Adrenal gland (tissue), 12 donors: Measurements from ENCODE around the gene URM1. TPM values are rescaled to one million over a fixed set of nuclear protein-coding genes. Genes with fewer than 3 reads are reported as not detected.
"Not testable (repeated sequence)": the region's sequence is repeated elsewhere in the genome, so short reads cannot be mapped to it uniquely, and the experiment has no call there.

Experiments used
- DNase-seq, 7 donors: peaks; one replicate each; pipeline ENCODE4 v3.0.0-alpha.2; 2019 to 2020
- H3K27ac ChIP-seq, 5 donors: fragments of 200-600 bp; sonication (generic) in 4 of 5; 1 replicate in 3 of 5; 2 replicates in 2 of 5; pipeline versions ENCODE4 v1.5.1 to v1.8.0; 2016 to 2020; ENCODE audit warnings: mild to moderate bottlenecking in 1 of 5
- H3K27me3 ChIP-seq: fragments of 200-600 bp; 2 replicates; pipeline ENCODE4 v1.8.0; 2021
- H3K36me3 ChIP-seq, 2 donors: fragments of 200-600 bp; replicated peaks in 1 of 2; 1 replicate in 1 of 2; 2 replicates in 1 of 2; pipeline versions ENCODE4 v1.5.1 to v1.8.0; 2018 to 2022
- H3K4me1 ChIP-seq, 2 donors: fragments of 200-600 bp; replicated peaks in 1 of 2; 1 replicate in 1 of 2; 2 replicates in 1 of 2; pipeline versions ENCODE4 v1.5.1 to v1.8.0; 2018 to 2021
- H3K4me3 ChIP-seq, 4 donors: fragments of 200-600 bp; sonication (generic) in 3 of 4; one replicate each; pipeline ENCODE4 v1.5.1; 2016 to 2018
- H3K9me3 ChIP-seq, 3 donors: fragments of 200-600 bp; sonication (generic) in 1 of 3; replicated peaks in 1 of 3; 1 replicate in 2 of 3; 2 replicates in 1 of 3; pipeline versions ENCODE4 v1.5.1 to v1.8.0; 2016 to 2021
- POLR2A ChIP-seq, 2 donors: fragments of 450-650 bp; IDR thresholded peaks; one replicate each; pipeline ENCODE4 v1.6.1; 2017; ENCODE audit warnings: antibody characterized with exemption in 2 of 2, mild to moderate bottlenecking in 2 of 2, moderate library complexity in 1 of 2
- WGBS, 4 donors: extraction: QIAGEN DNeasy Blood & Tissue Kit in 2 of 4; methylation state at CpG; one replicate each; pipeline versions ENCODE4 v1.1.5 to v1.1.7; 2013 to 2017; 5-methylcytosine and 5-hydroxymethylcytosine counted together
- intact Hi-C, 2 donors: fragments of 100-400 bp; cut with DNase I; formaldehyde crosslinking; loops; one replicate each; pipeline versions ENCODE4 v1.14.1 to v1.15.0; 2022 to 2023
- polyA plus RNA-seq, 3 donors: library from polyadenylated mRNA; stranded (reverse); fragments of 200-250 nt in 2 of 3; fragments of 350-450 nt in 1 of 3; fragmentation: Illumina TruSeq in 1 of 3; extraction: RNeasy Lipid Tissue Mini Kit (QIAGEN cat#74804) in 1 of 3; gene quantifications; one replicate each; pipeline ENCODE4 v1.2.3, GENCODE V29; 2013 to 2014
- total RNA-seq, 9 donors: library from RNA; depleted of rRNA in 4 of 9; stranded (reverse); fragments of >200 nt in 4 of 9; fragments of 120-200 nt in 1 of 9; fragmentation: NEBNext Ultra II Directional in 1 of 9; extraction: Animal tissue kit (Norgen Biotek cat#: 25700) in 1 of 9; gene quantifications; one replicate each; pipeline versions ENCODE4 v1.1.0 to v1.2.4, GENCODE V29; 2013 to 2023
- TF ChIP-seq, protein P1 (sequence below), 6 experiments: fragments of 450-650 bp in 4 of 6; fragments of 200-600 bp in 2 of 6; sonication (generic) in 1 of 6; IDR thresholded peaks; 1 replicate in 5 of 6; 2 replicates in 1 of 6; pipeline versions ENCODE4 v1.5.1 to v1.8.0; 2016 to 2021; ENCODE audit warnings: antibody characterized with exemption in 6 of 6, mild to moderate bottlenecking in 2 of 6, moderate library complexity in 1 of 6
- donor health status: healthy with polysubstance abuse.
- donor health status: Bipolar disorder and iron deficiency.
- donor health status: DM: yes; HTN: yes; CAD: no.
- donor health status: DM: no; HTN: no; CAD: no.
- donor health status: DM: no; HTN: no; CAD: no.
- donor health status: DM: yes; HTN: yes; CAD: no.

URM1 gene
- total and polyA plus RNA-seq, 12 donors: 22.8 to 87.1 (median 42.2) TPM

DNA sequence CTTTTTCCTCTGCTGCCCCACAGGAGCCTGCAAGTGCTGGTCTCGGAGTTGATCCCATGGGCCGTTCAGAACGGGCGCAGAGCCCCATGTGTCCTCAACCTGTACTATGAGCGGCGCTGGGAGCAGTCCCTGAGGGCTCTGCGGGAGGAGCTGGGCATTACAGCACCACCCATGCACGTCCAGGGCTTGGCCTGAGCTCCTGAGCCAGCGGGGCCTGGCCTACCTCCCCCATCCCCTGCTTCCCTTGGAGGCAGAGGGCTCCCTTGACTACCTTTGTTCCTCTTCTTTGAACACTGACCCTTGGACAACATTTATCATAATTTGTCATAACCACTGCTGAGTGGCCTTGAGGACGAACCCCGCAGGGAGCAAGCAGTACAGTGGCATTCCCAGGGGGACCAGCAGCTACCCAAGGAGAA, 37.7 kb upstream of the URM1 start:
- Histone ChIP-seq H3K4me1 (peaks cover 5% of the 10 kb centered on the region in 2 donors), H3K4me3 (no peak overlapping the region), H3K9me3 (no peaks in the 10 kb centered on the region), H3K27ac (no peak overlapping the region), H3K27me3 (no peaks in the 10 kb centered on the region), H3K36me3 (peaks cover 0 to 10% of the 10 kb centered on the region in 2 donors)
- intact Hi-C loops: no loop called here
- no peak for DNase-seq
- TF ChIP-seq POLR2A (IDR thresholded peaks at IDR 0.05): no peak
- TF ChIP-seq, protein P1, sequence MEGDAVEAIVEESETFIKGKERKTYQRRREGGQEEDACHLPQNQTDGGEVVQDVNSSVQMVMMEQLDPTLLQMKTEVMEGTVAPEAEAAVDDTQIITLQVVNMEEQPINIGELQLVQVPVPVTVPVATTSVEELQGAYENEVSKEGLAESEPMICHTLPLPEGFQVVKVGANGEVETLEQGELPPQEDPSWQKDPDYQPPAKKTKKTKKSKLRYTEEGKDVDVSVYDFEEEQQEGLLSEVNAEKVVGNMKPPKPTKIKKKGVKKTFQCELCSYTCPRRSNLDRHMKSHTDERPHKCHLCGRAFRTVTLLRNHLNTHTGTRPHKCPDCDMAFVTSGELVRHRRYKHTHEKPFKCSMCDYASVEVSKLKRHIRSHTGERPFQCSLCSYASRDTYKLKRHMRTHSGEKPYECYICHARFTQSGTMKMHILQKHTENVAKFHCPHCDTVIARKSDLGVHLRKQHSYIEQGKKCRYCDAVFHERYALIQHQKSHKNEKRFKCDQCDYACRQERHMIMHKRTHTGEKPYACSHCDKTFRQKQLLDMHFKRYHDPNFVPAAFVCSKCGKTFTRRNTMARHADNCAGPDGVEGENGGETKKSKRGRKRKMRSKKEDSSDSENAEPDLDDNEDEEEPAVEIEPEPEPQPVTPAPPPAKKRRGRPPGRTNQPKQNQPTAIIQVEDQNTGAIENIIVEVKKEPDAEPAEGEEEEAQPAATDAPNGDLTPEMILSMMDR (IDR thresholded peaks at IDR 0.05): no peak
- 67 to 74% (median 72%) methylated on average over 3 to 11 of the region's 11 CpGs for WGBS, 4 donors

DNA sequence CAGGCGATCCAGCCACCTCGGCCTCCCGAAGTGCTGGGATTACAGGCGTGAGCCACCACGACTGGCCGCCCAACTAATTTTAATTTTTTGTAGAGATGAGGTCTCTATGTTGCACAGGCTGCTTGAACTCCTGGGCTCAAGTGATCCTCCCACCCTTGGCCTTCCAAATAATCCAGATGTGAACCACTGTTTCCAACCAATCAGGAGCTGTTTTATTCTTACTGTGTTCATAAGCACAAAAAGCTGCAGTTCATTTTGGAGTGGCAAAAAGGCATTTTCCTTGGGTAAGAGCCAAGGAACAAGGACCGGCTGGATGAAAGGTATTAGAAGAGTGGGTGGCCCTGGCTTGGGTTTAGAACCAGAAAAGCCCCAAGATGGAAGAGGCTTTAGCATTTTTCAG, 36.0 kb upstream of the URM1 start:
- WGBS, 4 donors: 80 to 94% (median 88%) methylated on average over 6 to 7 of the region's 7 CpGs
- H3K36me3 ChIP-seq: peaks cover 0 to 7% of the 10 kb centered on the region in 2 donors
- no peak for DNase-seq
- TF ChIP-seq POLR2A (IDR thresholded peaks at IDR 0.05): no peak
- TF ChIP-seq, protein P1 (IDR thresholded peaks at IDR 0.05): no peak
- intact Hi-C loops: no loop called here
- no peak overlapping the region for H3K27ac ChIP-seq
- H3K9me3 ChIP-seq: no peaks in the 10 kb centered on the region
- no peaks in the 10 kb centered on the region for H3K4me1 ChIP-seq
- no peak overlapping the region for H3K4me3 ChIP-seq
- no peaks in the 10 kb centered on the region for H3K27me3 ChIP-seq

DNA sequence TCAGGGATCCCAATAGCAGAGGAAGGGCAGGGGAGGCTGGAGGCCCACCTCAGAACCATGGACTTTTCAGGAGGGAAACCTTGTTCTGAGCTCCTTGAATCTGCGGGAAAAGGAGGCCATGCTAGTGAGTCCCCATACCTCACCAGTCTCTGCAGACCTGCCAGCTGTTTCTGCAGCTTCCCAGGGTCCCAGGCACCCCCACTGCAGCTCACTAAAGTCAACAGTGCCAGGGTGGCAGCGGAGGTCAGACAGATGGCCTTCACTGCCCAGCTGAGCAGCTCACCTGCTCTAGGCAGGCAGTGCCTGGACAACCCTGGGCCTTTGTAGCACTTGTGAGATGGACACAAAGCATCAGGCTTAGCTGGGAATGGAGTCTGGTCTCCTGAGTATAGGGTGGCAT, 35.3 kb upstream of the URM1 start:
- no peak overlapping the region for H3K4me3 ChIP-seq
- peaks cover 0 to 7% of the 10 kb centered on the region in 2 donors for H3K36me3 ChIP-seq
- WGBS, 4 donors: 75 to 100% (median 81%) methylated on average over 1 to 2 of the region's 2 CpGs
- H3K4me1 ChIP-seq: peaks cover 0 to 3% of the 10 kb centered on the region in 2 donors
- no peak for TF ChIP-seq POLR2A (IDR thresholded peaks at IDR 0.05)
- intact Hi-C loops: no loop called here
- no peaks in the 10 kb centered on the region for H3K27me3 ChIP-seq
- H3K27ac ChIP-seq: no peak overlapping the region
- no peak for DNase-seq
- no peaks in the 10 kb centered on the region for H3K9me3 ChIP-seq

DNA sequence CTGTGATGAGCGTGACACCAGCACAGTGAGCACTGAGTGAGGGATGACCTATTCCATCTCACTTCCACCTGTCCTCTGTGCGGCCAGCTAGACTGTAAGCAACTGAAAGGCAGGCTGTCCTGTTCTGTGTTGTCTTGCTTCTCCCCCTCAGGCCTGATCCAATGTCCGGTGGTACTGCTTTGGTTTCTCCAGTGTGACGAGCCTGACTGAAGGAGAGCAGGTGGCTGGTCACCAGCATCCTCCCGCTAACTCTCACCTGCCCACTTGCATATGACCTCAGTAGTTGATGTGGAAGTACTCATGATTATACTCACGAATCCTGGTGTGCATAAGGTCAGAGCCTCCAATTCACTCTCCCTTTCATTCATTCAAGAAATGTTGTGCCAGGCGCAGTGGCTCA, 33.2 kb upstream of the URM1 start:
- WGBS, 4 donors: 92 to 98% (median 93%) methylated on average over 4 to 7 of the region's 7 CpGs
- Histone ChIP-seq H3K36me3 (peaks cover 0 to 7% of the 10 kb centered on the region in 2 donors), H3K4me1 (peaks cover 0 to 9% of the 10 kb centered on the region in 2 donors), H3K9me3 (no peaks in the 10 kb centered on the region), H3K27me3 (no peaks in the 10 kb centered on the region), H3K4me3 (no peak overlapping the region), H3K27ac (no peak overlapping the region)
- intact Hi-C loops: no loop called here
- TF ChIP-seq POLR2A (IDR thresholded peaks at IDR 0.05): no peak
- TF ChIP-seq, protein P1 (IDR thresholded peaks at IDR 0.05): no peak
- DNase-seq: no peak

DNA sequence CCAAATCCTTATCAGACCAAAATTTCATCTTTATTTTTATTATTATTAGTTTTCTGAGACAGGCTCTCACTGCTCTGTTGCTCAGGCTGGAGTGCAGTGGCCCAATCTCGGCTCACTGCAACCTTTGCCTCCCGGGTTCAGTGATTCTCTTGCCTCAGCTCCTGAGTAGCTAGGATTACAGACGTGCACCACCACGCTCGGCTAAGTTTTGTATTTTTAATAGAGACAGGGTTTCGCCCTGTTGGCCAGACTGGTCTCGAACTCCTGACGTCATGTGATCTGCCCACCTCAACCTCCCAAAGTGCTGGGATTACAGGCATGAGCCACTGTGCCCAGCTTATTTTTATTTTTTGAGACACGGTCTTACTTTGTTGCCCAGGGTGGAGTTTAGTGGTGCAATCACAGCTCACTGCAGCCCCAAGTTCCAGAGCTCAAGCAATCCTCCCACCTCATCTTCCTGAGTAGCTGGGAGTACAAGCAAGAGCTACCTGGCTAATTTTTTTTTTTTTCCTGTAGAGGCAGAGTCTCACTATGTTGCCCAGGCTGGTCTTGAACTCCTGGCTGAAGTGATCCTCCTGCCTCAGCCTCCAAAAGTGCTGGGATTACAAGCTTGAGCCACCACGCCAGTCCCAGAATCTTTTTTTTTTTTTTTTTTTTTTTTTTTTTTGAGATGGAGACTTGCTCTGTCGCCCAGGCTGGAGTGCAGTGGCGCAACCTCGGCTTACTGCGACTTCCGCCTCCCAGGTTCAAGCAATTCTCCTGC, 32.1 kb upstream of the URM1 start:
- H3K27ac ChIP-seq, DNase-seq, H3K9me3 ChIP-seq, H3K4me1 ChIP-seq, H3K36me3 ChIP-seq, H3K27me3 ChIP-seq, intact Hi-C loops, H3K4me3 ChIP-seq: not testable (repeated sequence)
- WGBS, 4 donors: 89 to 96% (median 92%) methylated on average over 15 of the region's 15 CpGs
